ENCODE data around the gene THAP7.

GRCh38 chr22:21028277-21029251 lies 26.6 kb upstream of the THAP7 start:
- TF ChIP-seq, protein P1, sequence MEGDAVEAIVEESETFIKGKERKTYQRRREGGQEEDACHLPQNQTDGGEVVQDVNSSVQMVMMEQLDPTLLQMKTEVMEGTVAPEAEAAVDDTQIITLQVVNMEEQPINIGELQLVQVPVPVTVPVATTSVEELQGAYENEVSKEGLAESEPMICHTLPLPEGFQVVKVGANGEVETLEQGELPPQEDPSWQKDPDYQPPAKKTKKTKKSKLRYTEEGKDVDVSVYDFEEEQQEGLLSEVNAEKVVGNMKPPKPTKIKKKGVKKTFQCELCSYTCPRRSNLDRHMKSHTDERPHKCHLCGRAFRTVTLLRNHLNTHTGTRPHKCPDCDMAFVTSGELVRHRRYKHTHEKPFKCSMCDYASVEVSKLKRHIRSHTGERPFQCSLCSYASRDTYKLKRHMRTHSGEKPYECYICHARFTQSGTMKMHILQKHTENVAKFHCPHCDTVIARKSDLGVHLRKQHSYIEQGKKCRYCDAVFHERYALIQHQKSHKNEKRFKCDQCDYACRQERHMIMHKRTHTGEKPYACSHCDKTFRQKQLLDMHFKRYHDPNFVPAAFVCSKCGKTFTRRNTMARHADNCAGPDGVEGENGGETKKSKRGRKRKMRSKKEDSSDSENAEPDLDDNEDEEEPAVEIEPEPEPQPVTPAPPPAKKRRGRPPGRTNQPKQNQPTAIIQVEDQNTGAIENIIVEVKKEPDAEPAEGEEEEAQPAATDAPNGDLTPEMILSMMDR (conservative IDR thresholded peaks at IDR 0.05 in 1 of 2, IDR thresholded peaks at IDR 0.05 in 1 of 2; ENCODE audit: extremely low read depth in 1 of 2, insufficient read depth in 1 of 2, low read depth in 1 of 2, low read length in 2 of 2), result no peak
- TF ChIP-seq EZH2 (IDR thresholded peaks at IDR 0.05; ENCODE audit: borderline replicate concordance, low read length), result no peak
